ENCODE results near the gene WNT5B.

WNT5B gene

DNA sequence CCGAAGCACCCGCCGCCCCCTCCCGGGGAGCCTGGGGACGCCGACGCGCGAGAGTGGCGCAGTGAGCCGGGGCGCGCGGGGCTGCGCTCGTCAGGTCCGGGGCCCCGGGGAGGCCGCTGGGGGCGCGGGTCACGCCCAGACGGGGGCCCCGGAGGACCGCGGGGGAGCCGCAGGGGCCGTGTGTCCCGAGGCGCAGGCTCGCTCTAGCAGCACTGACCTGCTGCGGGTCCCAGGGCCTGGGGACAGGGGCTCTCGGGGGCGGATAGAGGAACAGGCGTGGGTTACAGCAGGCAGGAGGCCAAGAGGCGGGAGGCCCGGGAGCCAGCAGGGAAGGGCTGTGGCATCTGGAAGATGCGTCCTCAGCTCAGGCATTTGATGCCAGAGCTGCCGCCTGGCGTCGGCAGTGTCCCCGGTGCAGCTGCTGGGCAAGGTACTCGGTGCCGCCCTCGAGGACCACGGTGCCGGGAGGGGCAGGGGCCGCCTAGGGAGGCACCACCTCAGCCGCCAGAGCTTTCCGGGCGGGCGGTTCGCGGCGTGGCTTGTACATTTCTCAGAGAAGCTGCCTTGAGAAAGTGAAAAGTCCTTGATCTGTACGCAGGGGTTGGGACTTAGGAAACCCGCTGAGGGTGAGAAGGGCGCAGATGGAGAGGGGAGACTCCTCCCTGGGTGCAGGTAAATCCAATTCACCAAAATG, 1.2 kb downstream of the WNT5B start:
- DNase-seq (ENCODE audit: low read depth) = no peak

DNA sequence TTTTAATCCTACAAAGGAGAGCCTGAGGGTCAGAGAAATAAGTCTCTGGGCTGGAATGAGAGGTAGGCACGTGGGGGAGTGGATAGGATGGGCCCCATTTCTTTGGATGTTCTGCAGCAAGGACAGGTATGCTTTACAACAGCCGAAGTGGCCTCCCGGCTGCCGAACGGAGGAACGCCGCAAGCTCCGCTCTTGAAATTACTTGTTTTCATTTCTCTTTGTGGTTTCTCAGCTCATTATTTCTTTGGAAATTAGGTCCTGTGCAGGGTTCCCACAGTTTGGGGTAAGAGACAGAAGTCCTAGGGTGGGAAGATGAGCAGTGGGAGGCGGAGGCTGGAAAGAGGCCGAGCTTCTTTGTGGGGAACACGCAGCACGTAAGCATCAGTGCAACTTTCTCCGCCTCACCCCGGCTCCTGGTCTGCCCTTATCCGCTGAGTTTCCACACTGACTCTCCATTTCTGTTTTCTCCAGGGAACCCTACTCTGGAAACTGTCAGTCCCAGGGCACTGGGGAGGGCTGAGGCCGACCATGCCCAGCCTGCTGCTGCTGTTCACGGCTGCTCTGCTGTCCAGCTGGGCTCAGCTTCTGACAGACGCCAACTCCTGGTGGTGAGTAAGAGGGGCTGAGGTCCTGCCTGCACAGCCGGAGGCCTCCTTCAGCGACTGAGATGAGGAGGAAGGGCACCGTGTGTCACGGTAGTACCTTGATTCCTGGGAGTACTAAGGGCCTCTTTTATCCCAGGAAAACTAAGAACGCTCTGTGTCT, 2.0 kb downstream of the WNT5B start:
- no peak for DNase-seq (ENCODE audit: low read depth)

DNA sequence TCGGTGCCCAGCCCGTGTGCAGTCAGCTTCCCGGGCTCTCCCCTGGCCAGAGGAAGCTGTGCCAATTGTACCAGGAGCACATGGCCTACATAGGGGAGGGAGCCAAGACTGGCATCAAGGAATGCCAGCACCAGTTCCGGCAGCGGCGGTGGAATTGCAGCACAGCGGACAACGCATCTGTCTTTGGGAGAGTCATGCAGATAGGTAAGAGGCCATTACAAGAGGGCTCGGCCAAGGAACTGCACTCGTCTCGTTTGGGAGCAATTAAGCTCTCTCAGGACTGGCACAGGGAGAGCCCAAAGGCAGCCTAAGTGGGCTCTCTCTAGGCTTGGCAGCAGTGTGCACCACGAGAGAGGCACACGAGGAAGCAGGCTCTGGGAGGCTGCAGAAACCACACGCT, 3.7 kb downstream of the WNT5B start:
- no peak for DNase-seq (ENCODE audit: low read depth)

DNA sequence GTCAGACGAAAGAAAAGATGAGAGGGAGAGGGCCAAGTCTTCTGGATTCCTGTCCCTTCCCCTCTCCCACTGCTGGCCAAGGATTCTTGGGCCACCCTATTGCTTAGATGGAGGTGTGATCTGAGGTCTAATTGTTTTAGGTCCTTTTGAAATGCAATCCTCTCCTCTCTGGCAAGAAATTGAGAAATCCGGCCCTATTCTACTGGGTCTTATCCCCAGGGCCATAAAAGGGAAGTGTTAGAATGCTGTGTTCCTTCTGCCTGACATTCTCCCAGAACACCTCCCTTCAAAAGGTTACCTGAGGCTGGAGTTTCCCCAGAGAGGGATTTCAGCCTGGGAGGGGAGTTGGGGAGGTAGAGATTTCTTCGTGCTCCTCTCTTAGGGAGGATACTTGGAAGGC, 4.4 kb downstream of the WNT5B start:
- DNase-seq (ENCODE audit: low read depth) = no peak

DNA sequence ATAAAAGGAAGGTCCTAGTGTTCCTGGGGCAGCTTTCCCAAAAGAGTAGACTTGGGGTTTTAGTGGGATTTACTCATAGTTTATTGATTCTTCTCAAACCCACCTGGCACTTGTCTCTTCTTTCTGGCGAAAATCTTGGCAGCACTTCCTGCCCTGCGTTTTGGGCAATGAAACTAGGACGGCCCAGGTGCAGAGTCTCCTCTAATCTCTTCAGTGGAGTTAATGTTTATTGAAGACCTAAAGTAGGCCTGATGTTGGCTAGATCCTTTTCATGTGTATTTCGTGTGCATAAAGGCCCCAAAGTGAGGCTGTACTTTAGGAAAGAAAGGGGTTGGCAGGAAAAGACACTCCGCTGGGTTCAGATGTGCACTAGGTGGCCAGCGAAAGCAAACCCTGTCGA, 5.1 kb downstream of the WNT5B start:
- DNase-seq (ENCODE audit: low read depth) = no peak

DNA sequence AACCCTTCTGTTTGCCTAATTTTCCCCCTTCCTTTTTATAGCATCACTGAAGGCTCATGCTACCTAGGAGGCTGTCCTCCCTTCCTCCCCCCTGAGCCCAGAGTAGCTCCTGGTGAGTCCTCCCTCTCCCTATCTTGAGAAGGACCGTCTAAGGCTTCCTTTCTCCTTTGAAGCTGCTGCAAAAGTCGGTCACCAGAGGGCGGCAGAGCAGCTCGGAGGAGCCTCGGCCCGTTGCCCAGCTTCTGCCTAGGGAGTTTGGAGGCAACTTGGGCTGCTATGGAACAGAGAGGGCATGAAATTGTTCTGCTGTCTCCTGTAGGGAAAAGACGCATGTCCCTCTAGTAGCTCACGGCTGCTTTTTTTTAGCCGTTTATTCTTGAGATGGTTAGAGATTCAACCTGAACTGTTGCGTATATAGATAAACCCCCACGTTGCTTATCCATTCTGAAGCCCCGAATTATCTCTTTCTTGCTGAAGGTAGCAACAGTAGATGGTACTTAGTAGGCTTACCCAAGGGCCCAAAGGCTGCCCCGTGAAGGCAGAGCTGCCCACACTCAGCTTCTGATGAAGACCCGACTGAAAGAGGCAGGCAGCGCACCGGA, 5.7 kb downstream of the WNT5B start:
- no peak for DNase-seq (ENCODE audit: low read depth)

DNA sequence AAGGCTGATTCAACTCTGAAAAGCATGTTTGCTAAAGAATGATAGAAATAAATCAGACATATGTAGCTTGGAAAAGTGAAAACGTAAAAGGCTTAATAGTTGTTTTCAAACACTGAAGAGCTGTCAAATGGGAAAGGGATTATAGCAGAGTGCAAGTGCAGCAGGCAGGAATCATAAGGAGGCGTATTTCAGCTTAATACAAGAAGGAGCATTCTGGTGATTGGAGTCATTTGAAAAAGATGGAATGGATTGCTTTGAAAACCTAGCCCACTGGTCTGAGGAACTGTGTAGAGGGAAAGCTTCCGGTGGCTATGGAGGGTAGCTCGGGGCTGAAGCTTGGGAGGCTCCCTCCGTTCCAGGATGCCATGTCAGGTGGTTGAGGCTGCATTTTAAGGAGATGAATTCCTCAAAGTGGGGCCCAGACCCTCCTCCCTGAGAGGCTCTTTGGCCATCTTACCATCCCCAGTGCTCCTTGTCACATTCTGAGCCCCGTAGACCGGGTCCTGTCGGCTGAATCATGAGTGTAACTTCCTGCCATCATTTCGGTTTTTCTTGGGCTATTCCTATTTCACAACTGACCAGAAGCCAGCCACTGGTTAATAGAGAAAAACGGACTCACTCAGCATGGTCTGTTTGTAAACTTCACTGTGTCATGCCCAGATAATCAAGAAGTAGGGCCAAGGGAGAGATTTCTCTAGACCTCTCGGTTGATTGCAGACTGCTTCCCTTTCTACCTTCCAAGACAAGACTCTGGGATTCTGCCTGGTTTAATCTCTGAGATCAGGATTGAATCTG, 6.5 kb downstream of the WNT5B start:
- DNase-seq (ENCODE audit: low read depth) = no peak

DNA sequence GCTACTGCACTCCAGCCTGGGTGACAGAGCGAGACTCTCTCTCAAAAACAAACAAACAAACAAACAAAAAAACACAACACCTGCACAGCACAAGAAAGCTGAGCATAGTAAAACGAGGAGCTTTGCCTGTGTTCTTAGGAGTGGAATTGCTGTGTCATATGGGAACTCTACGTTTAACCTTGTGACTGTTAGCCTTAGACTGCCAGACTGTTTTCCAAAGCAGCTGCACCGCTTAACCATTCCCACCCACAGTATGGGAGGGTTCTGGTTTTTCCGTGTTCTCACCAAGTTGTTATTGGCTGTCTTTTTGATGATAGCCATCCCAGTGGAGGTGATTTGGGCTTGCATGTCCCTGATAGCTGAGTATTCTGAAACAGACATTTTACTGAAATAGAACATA, 9.2 kb downstream of the WNT5B start:
- no peak for DNase-seq (ENCODE audit: low read depth)

DNA sequence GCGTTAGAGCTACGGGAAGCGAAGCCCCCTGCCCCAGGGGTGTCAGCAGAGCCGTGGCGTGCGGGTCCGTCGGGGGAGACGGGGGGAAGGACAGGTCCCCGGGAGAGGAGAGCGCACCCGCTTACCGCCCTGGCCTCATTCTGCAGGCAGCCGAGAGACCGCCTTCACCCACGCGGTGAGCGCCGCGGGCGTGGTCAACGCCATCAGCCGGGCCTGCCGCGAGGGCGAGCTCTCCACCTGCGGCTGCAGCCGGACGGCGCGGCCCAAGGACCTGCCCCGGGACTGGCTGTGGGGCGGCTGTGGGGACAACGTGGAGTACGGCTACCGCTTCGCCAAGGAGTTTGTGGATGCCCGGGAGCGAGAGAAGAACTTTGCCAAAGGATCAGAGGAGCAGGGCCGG, 10.5 kb downstream of the WNT5B start:
- no peak for DNase-seq (ENCODE audit: low read depth)

DNA sequence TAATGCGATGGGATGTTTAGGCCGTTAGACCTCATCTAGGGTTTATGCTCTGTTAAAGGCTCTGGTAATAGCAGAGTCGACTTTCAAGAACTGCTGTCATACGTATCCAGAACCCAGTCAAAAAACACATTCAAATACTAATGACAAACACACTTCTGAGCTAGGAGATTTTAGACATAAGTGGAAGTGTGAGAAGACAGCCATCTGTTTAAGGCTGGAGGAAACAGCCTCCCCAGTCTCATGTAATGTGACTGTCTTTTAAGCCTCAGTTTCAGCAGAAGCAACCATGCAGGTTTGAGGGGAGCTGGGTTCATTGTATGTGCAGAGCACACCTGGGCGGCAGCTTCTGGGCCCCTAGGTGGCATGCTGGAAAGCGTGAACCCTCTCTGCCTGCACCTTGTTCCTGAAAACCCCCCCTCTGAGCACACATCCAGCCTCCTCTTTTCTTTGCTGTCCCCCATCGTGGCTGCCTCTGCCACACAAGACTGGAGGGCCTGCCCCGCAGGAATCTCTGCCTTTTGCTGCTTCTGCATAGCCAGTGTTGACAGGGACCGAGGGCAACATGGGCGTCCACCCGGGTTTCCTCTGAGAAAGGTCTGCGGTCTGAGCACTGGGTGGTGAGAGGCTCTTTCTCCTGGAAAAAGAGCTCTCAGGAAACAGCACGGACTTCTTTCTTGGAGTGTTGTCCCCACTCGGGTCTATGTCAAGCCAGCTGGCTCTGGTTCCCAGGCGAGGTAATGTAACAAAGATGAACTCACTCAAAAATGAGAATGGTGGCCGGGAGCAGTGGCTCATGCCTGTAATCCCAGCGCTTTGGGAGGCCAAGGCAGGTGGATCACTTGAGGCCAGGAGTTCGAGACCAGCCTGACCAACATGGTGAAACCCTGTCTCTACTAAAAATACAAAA, 11.6 kb downstream of the WNT5B start:
- DNase-seq (ENCODE audit: low read depth) = no peak

DNA sequence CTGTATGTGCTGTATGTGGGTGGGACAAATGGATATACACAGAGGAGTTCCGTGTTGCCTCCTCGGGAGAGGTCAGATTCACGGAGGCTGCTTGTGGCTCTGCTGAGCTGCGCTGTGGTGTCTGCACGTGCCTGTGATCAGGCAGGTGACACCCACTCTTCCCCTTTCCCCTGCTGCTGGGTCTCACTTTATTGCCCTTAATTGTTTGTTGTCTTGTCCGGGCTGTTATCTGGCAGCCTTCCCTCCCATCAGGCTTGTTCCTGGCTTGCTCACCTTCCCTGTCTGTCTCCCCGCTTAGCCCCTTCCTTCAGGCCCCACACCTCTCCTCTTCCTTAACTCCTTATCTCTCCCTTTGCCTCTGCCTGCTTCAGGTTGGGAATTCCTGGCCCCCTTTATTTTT, 13.5 kb downstream of the WNT5B start:
- no peak for DNase-seq (ENCODE audit: low read depth)

DNA sequence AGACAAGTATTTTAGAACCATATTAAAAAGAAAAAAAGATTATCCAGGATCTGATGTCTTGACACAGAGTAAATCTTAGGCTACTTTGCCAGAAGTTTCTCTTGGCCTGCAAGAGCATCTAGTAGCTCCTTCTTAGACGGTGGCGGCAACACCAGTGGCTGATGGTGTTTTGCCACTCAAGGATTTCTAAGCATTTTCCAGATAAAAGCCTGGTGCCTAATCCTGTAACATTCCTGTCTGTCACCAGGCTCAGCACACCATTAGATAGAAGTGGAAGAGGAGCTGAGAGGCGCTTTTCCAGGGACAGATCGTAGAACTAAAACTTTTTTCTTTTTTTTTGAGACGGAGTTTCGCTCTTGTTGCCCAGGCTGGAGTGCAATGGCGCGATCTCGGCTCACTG, 14.0 kb downstream of the WNT5B start:
- DNase-seq (ENCODE audit: low read depth) = no peak

DNA sequence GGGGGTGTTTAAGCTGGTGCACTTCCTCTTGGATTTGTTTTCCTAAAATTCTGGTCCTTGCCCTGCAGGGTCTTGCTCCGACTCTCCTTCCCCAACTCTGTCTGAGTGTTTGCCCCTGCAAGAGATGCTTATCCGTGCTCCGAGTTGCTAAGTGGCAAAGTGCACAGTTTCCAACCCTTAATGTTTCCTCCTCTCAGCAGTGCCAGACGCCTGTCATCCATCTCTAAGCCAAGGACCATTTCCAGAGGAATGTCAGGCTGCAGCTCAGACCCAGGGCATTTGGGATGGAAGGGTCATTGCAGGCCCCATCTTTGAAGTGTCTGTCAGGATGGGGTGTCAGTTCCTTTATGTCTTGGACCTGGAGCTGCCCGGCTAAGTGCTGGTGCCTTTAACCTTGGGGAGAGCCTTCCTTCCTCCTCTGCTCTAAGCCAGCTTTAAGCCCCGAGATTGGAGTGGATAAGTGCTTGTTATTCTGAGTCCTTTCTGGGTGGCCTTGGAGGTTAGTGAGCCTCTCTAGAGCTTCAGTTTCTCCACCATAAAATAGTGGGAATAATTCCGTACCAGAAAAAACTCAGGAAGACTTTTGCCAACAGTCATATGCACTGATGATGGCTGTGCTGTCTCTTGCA, 15.0 kb downstream of the WNT5B start:
- DNase-seq (ENCODE audit: low read depth) = no peak

DNA sequence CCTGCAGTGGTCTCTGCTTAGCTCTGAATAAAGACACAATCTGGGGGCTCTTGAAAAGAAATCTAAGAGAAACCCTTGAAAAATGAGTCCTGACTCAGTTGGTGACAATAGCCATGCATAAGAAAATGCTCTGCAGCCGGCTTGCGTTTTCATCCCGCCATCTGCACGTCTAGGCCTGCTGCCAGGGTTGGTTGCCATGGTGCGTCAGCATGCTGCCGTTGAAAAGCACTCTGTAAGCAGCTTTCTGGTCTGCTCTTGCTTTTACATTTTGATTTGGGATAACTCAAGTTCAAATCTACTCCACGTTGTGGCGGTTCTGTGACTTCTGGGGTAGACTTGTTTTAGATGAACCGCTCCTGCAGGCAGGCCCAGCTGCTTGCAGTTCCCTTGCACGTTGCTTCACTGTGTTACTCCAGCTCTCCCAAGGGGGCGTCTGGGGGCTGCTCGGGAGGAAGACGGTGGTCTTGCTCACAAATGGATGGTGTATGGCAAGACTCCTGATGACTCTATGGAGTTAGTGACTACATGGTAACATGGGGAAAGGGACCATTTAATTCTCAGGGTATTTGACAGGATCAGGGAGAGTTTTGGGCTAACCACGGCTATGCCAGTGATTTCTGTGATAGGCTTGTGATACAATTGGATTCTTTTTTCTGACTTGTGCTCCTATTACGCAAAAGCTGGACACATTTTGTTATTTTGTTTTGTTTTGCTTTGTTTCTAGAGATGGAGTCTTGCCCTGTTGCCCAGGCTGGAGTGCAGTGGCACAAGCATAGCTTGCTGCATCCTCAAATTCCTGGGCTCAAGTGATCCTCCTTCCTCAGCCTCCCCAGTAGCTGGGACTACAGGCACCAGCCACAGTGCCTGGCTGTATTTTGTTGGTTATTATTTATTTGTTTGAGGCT, 15.8 kb downstream of the WNT5B start:
- DNase-seq (ENCODE audit: low read depth) = no peak

DNA sequence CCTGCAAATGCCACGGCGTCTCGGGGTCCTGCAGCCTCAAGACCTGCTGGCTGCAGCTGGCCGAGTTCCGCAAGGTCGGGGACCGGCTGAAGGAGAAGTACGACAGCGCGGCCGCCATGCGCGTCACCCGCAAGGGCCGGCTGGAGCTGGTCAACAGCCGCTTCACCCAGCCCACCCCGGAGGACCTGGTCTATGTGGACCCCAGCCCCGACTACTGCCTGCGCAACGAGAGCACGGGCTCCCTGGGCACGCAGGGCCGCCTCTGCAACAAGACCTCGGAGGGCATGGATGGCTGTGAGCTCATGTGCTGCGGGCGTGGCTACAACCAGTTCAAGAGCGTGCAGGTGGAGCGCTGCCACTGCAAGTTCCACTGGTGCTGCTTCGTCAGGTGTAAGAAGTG, 16.8 kb downstream of the WNT5B start:
- DNase-seq (ENCODE audit: low read depth) = no peak

DNA sequence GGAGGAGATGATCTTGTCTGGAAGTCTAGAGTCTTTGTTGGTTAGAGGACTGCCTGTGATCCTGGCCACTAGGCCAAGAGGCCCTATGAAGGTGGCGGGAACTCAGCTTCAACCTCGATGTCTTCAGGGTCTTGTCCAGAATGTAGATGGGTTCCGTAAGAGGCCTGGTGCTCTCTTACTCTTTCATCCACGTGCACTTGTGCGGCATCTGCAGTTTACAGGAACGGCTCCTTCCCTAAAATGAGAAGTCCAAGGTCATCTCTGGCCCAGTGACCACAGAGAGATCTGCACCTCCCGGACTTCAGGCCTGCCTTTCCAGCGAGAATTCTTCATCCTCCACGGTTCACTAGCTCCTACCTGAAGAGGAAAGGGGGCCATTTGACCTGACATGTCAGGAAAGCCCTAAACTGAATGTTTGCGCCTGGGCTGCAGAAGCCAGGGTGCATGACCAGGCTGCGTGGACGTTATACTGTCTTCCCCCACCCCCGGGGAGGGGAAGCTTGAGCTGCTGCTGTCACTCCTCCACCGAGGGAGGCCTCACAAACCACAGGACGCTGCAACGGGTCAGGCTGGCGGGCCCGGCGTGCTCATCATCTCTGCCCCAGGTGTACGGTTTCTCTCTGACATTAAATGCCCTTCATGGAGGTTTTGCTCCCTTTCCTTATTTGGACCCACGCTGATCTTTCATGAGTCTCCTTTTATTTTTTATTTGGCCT, 17.7 kb downstream of the WNT5B start:
- DNase-seq (ENCODE audit: low read depth) = no peak

DNA sequence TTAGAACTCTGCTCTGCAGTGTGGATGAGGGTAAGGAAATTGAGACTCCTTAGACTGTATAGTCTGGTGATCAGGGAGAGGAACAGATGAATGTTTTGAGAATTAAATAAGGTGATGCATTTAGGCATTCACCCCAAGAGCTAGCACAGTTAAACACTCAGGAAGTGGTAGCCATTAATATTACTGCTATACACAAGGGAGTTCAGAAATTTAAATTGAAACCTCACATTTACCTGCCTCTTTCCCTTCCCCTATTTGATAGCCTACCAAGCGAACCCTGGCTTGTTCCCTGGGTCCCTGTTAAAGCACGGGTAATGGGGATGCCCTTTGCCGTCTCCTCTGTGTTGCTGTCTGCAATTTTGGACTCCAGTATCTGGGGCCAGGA, 18.2 kb downstream of the WNT5B start:
- no peak for DNase-seq (ENCODE audit: low read depth)

DNA sequence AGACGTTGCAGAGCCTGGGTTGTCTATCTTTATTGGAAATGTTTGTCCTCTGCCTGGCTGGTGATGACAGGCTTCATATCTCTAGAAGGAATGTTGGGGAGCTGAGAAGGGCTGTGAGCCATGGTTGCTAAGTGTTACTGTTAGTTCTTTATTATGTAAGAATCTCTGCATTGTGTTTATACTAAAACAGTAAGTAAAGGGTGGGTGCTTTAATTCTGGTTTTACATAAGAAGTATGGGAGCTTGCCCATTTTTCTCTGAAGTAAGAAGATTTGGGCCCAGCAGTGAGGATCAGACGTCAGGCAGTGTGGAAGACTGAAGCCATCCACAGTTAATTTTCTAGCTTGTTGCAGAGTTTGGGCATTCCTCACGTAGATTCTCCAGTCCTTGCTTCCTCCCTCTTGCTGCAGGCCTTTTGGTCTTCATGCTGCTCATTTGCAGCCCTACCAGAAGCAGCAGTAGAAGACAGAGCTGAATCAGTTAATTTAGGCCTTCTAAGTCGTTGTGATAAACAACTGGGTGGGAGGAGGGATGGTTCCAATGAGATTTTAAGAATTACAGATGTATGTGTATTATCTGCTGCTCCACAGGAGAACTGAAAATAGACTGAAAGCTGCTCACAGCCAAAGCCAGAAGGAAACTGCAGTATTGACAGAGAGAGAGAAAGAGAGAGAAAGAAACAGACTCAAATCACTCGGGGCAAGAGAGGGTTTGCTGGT, 21.4 kb downstream of the WNT5B start:
- DNase-seq (ENCODE audit: low read depth) = no peak

DNA sequence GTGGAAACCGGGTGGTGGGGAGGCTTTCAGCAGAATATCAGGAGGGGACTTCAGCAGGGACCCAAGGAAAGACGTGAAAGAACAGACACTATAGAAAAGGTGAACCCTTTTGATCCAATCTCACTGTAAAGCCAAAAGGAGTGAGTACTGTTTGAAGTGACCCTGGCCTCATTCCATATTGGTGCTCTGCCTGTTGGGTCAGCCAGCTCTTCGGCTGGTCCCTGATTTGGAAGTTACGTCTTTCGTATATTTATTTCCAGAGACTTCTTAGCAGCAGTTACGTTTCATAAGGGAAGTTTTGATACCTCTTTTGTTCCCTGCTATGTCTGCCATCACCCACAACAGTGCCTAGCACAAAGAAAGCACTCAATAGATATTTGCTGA, 21.9 kb downstream of the WNT5B start:
- DNase-seq (ENCODE audit: low read depth) = no peak
